ENCODE results near the gene TK2. TPM values are rescaled to one million over a fixed set of nuclear protein-coding genes. Genes with fewer than 3 reads are reported as not detected.

The TK2 gene
- polyA plus RNA-seq, 3 donors: 29.8 to 38.9 (median 32.4) TPM

DNA sequence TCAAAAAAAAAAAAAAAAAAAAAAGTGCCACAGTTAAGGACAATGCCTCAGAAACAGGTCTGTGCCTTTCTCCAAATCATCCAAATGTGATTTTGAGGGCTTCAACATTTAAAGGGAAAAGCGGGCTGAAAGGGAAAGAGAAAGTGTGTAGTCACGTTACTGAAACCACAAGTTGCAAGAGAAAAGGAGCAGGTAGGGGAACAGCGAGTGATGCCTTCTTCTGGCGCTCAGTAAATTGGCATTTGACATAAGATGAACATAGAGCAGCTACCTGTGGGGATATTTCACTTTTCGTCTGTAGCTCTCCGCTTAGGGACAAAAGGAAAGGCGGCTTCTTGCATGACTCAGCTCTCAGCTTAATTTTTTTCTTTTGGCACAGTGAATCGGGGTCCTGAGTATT lies 40.4 kb upstream of the TK2 start:
- Histone ChIP-seq H3K4me1 (ENCODE audit: control insufficient read depth in 1 of 2, insufficient read depth in 2 of 2, low read length in 2 of 2) (peaks cover 65 to 72% of the 10 kb centered on the region in 2 donors), H3K4me2 (replicated peaks; ENCODE audit: extremely low read depth, low read length, poor library complexity, severe bottlenecking) (peak overlapping the region; percentile 71), H3K79me2 (ENCODE audit: insufficient read depth, low read length) (no peaks in the 10 kb centered on the region), H3K9ac (ENCODE audit: insufficient read depth, low read length, poor library complexity, severe bottlenecking) (no peak overlapping the region), H4K20me1 (ENCODE audit: insufficient read depth, low read length) (no peaks in the 10 kb centered on the region), H3K9me3 (replicated peaks in 1 of 2; ENCODE audit: control insufficient read depth in 1 of 2, insufficient read depth in 1 of 2, low read length in 2 of 2) (no peaks in the 10 kb centered on the region), H3K27ac (ENCODE audit: low read depth in 1 of 2, low read length in 2 of 2) (peak overlapping the region in 1 of 2 donors; percentile 9), H2AFZ (ENCODE audit: insufficient read depth, low read depth, low read length, poor library complexity, severe bottlenecking) (no peak overlapping the region), H3K36me3 (replicated peaks in 1 of 2; ENCODE audit: control insufficient read depth in 1 of 2, insufficient read depth in 2 of 2, low read length in 2 of 2) (no peaks in the 10 kb centered on the region), H3K4me3 (replicated peaks in 1 of 3; ENCODE audit: low read depth in 2 of 3, low read length in 3 of 3) (peak overlapping the region in 2 of 3 experiments; percentile 29 to 68), H3K27me3 (ENCODE audit: control insufficient read depth in 2 of 2, insufficient read depth in 2 of 2, low read length in 2 of 2) (no peaks in the 10 kb centered on the region)
- H3K9me3 Mint-ChIP-seq: peaks cover 0 to 6% (median 2%) of the 10 kb centered on the region in 7 donors
- intact Hi-C loops (cut with micrococcal nuclease): no loop called here
- no peak for TF ChIP-seq CTCF (IDR thresholded peaks at IDR 0.05)
- H3K4me1 Mint-ChIP-seq: peaks cover 68% of the 10 kb centered on the region
- peaks cover 0 to 6% (median 3%) of the 10 kb centered on the region in 3 donors for H3K27me3 Mint-ChIP-seq (ENCODE audit: low read depth in 3 of 3)
- WGBS (ENCODE audit: insufficient coverage): 0% methylated on average over 3 of the region's 8 CpGs
- H3K27ac Mint-ChIP-seq: peak overlapping the region; percentile 25 to 78 (median 41)
- H3K36me3 Mint-ChIP-seq: peaks cover 2 to 5% of the 10 kb centered on the region in 2 donors
- H3K4me3 Mint-ChIP-seq: peak overlapping the region; percentile 66 to 86
- DNase-seq: peak in 2 of 3 donors; percentile 48 to 55

DNA sequence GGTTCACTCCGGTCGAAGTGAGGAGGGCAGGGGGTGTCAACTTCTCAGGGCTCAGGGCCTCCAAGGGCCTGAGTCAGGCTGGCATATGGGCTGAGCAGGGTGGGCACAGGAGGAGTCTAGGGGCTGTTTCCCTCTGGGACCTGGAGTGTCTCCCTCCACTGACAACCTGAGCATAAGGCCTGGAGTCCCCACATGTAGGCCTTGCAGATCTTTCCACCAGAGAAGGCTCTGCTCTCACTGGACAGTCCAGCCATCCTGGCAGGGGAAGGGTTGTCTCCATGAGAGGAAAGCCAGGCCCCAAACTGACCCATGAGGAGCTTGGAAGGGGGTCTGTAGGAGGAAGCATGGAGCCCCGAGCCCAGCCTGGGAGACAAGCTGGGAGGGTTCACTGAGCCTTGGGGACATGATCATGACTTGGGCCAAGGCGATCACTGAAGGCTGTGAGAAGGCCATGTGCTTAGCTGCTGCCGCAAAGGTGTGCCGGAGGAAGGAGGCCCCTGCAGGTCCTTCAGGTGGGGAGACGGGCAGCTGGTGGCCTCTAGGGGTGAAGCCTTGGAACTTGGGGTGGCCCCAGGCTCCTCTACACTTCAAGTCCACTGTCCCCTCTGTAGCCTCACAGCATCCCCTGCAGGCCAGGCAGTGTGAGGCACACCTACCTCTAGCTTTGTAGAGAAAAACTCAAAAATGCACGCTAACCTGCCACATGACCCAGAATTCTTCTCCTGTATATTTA lies 39.2 kb upstream of the TK2 start:
- H3K79me2 ChIP-seq (ENCODE audit: insufficient read depth, low read length): no peaks in the 10 kb centered on the region
- no peaks in the 10 kb centered on the region for H3K9me3 ChIP-seq (replicated peaks in 1 of 2; ENCODE audit: control insufficient read depth in 1 of 2, insufficient read depth in 1 of 2, low read length in 2 of 2)
- H3K4me1 ChIP-seq (ENCODE audit: control insufficient read depth in 1 of 2, insufficient read depth in 2 of 2, low read length in 2 of 2): peaks cover 67 to 73% of the 10 kb centered on the region in 2 donors
- H3K27ac ChIP-seq (ENCODE audit: low read depth in 1 of 2, low read length in 2 of 2): peak overlapping the region in 1 of 2 donors; percentile 40
- no peaks in the 10 kb centered on the region for H3K27me3 ChIP-seq (ENCODE audit: control insufficient read depth in 2 of 2, insufficient read depth in 2 of 2, low read length in 2 of 2)
- H2AFZ ChIP-seq (ENCODE audit: insufficient read depth, low read depth, low read length, poor library complexity, severe bottlenecking): no peak overlapping the region
- WGBS (ENCODE audit: insufficient coverage): 93% methylated on average over 2 of the region's 8 CpGs
- H3K4me2 ChIP-seq (replicated peaks; ENCODE audit: extremely low read depth, low read length, poor library complexity, severe bottlenecking): peak overlapping the region; percentile 71
- Mint-ChIP-seq H3K27me3 (ENCODE audit: low read depth in 3 of 3) (peaks cover 0 to 6% (median 3%) of the 10 kb centered on the region in 3 donors), H3K4me3 (peak overlapping the region in 1 of 2 donors; percentile 61), H3K36me3 (peaks cover 2 to 5% of the 10 kb centered on the region in 2 donors), H3K9me3 (peaks cover 0 to 5% (median 2%) of the 10 kb centered on the region in 7 donors), H3K27ac (peak overlapping the region in 3 of 7 donors; percentile 44 to 64 (median 46)), H3K4me1 (peaks cover 68% of the 10 kb centered on the region)
- H3K9ac ChIP-seq (ENCODE audit: insufficient read depth, low read length, poor library complexity, severe bottlenecking): no peak overlapping the region
- intact Hi-C loops (cut with micrococcal nuclease): loop anchor here (2.0 to 5.0 kb wide), 5 partner anchors 37 to 182 kb away; partner anchors contain the start of genes CKLF (in 1 of the 2) and TK2 (in 1 of the 2)
- no peaks in the 10 kb centered on the region for H3K36me3 ChIP-seq (replicated peaks in 1 of 2; ENCODE audit: control insufficient read depth in 1 of 2, insufficient read depth in 2 of 2, low read length in 2 of 2)
- TF ChIP-seq CTCF (IDR thresholded peaks at IDR 0.05): peak; percentile 97
- no peaks in the 10 kb centered on the region for H4K20me1 ChIP-seq (ENCODE audit: insufficient read depth, low read length)
- DNase-seq: peak; percentile 68 to 83 (median 77)
- no peak overlapping the region for H3K4me3 ChIP-seq (replicated peaks in 1 of 3; ENCODE audit: low read depth in 2 of 3, low read length in 3 of 3)

All from CD14-positive monocyte (primary cell).